ENCODE results near the gene NDUFAF4. TPM values are rescaled to one million over a fixed set of nuclear protein-coding genes. Genes with fewer than 3 reads are reported as not detected.

Gene NDUFAF4
- total and polyA plus RNA-seq, 2 of the 13 experiments (the other 11 are each of a cell fraction or from before 2014, with no cell fraction given) = 41.3 to 59.7 TPM

GRCh38 chr6:96923871-96924493 lies 26.3 kb upstream of the NDUFAF4 start:
- peak overlapping the region; percentile 35 for H3K27ac ChIP-seq (ENCODE audit: extremely low read length, insufficient read depth, low read length)
- CTCF ChIA-PET (ENCODE audit: low intra/inter-chr PET ratio, low total read pairs) = no interaction called here
- POLR2A ChIA-PET = interaction anchor here (0.6 to 1.2 kb wide), 3 partner anchors 11 to 26 kb away, joined by 4 to 6 read pairs (median 5); partner anchors contain the start of gene NDUFAF4
- TF ChIP-seq RNF2 (conservative IDR thresholded peaks at IDR 0.05; ENCODE audit: low read depth) (0 out of 2 replicates have a peak, but pooled peaks have one; percentile 28), TFE3 (CRISPR knock-in tag; IDR thresholded peaks at IDR 0.05) (peak; percentile 75; the same call in 1 of the 2 replicates), TFDP2 (CRISPR knock-in tag; IDR thresholded peaks at IDR 0.05) (peak; percentile 64; the same call in 1 of the 2 replicates), POLR2AphosphoS5 (IDR thresholded peaks at IDR 0.05; ENCODE audit: low read depth, low read length) (peak; percentile 75), TBX2 (CRISPR knock-in tag; IDR thresholded peaks at IDR 0.05; ENCODE audit: borderline replicate concordance) (peak; percentile 37; the same call in 1 of the 2 replicates), TAF1 (CRISPR knock-in tag; IDR thresholded peaks at IDR 0.05) (peak; percentile 66), MAX (IDR thresholded peaks at IDR 0.05) (peak; percentile 86), IRX3 (CRISPR knock-in tag; IDR thresholded peaks at IDR 0.05; ENCODE audit: borderline replicate concordance, low read depth) (0 out of 2 replicates have a peak, but pooled peaks have one; percentile 28), ZNF687 (CRISPR knock-in tag; IDR thresholded peaks at IDR 0.05) (peak; percentile 79), NCOA5 (CRISPR knock-in tag; IDR thresholded peaks at IDR 0.05) (no peak), LCORL (IDR thresholded peaks at IDR 0.05) (no peak), LCORL (CRISPR knock-in tag; IDR thresholded peaks at IDR 0.05) (no peak), POLR2A (IDR thresholded peaks at IDR 0.05; ENCODE audit: insufficient read depth in 1 of 2, low read depth in 2 of 2, low read length in 2 of 2) (peak; percentile 47 to 79; a peak in 3 of 4 replicates), MIXL1 (CRISPR knock-in tag; IDR thresholded peaks at IDR 0.05) (0 out of 2 replicates have a peak, but pooled peaks have one; percentile 13), ZIK1 (CRISPR knock-in tag; IDR thresholded peaks at IDR 0.05; ENCODE audit: borderline replicate concordance, low read depth) (no peak), HNRNPLL (IDR thresholded peaks at IDR 0.05; ENCODE audit: low read depth, low read length, poor library complexity, severe bottlenecking) (peak; percentile 81)
- TF ChIP-seq, protein P1, sequence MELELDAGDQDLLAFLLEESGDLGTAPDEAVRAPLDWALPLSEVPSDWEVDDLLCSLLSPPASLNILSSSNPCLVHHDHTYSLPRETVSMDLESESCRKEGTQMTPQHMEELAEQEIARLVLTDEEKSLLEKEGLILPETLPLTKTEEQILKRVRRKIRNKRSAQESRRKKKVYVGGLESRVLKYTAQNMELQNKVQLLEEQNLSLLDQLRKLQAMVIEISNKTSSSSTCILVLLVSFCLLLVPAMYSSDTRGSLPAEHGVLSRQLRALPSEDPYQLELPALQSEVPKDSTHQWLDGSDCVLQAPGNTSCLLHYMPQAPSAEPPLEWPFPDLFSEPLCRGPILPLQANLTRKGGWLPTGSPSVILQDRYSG (CRISPR knock-in tag; IDR thresholded peaks at IDR 0.05) = no peak

More at GRCh38 chr6:96923871-96924493, 26.3 kb upstream of the NDUFAF4 start:
- Histone ChIP-seq H3K9me3 (ENCODE audit: low read length) (no peaks in the 10 kb centered on the region), H3K79me2 (ENCODE audit: insufficient read depth, low read length) (no peaks in the 10 kb centered on the region), H2AFZ (ENCODE audit: low read length) (peak overlapping the region; percentile 95), H4K20me1 (ENCODE audit: insufficient read depth, low read length) (no peaks in the 10 kb centered on the region), H3K27me3 (ENCODE audit: control insufficient read depth in 1 of 2, insufficient read depth in 2 of 2, low read length in 2 of 2) (peaks cover 0 to 1% of the 10 kb centered on the region in 2 experiments; a peak in 2 of 5 replicates), H3K4me1 (ENCODE audit: insufficient read depth, low read length) (peaks cover 9% of the 10 kb centered on the region), H3K36me3 (replicated peaks in 1 of 2; ENCODE audit: control insufficient read depth in 1 of 2, insufficient read depth in 2 of 2, low read length in 2 of 2) (no peaks in the 10 kb centered on the region), H3K9ac (ENCODE audit: insufficient read depth, low read depth, low read length) (peak overlapping the region; percentile 72), H3K4me3 (replicated peaks in 1 of 3; ENCODE audit: insufficient read depth in 1 of 3, low read depth in 2 of 3, low read length in 3 of 3) (peak overlapping the region; percentile 57 to 77 (median 59)), H3K4me2 (ENCODE audit: low read depth, low read length) (peak overlapping the region; percentile 82)
- DNase-seq (ENCODE audit: low spot score) (peak; percentile 46), FAIRE-seq (no peak), ATAC-seq (peak; percentile 87)
- TSS peak; percentile 98 for BruUV-seq (replicated peaks)
- intact Hi-C loops (cut with micrococcal nuclease; ENCODE audit: unreplicated experiment) (loop anchor here (1.0 kb wide), 1 partner anchor 27 kb away; the partner anchor contains the start of gene NDUFAF4), in situ Hi-C loops (cut with HindIII; ENCODE audit: extremely low pct_ligation_motif_present, low pct_unique_long_range_greater_than_20kb) (no loop called here)
- 18% methylated on average over 6 of the region's 34 CpGs for WGBS (ENCODE audit: low lambda C conversion rate)

Measured in HepG2 (cell line).